T-helper 1 cell treated with Interleukin-12 subunit alpha and Interleukin-12 subunit beta and Interleukin-4 antibody, amounts not matched to agents 30 ng/mL and 1 ng/mL, for 36 hours (primary cell): Measurements from ENCODE around the gene SLC6A12. TPM values are rescaled to one million over a fixed set of nuclear protein-coding genes. Genes with fewer than 3 reads are reported as not detected.

ENCODE experiments used
- intact Hi-C: fragments of 100-400 bp; cut with micrococcal nuclease; formaldehyde crosslinking; loops from one replicate; pipeline ENCODE4 v1.15.1; 2024
- total RNA-seq: library from RNA; stranded (reverse); gene quantifications from 2 replicates; pipeline ENCODE4 v1.2.3, GENCODE V29; 2022

SLC6A12 gene
- total RNA-seq, 1 donor from 2014 or later: not detected

GRCh38 chr12:164207-164606 is 49.8 kb downstream of the SLC6A12 start:
- intact Hi-C loops: no loop called here

- intact Hi-C loops: no loop called here
Measured at GRCh38 chr12:163406-163986, 50.5 kb downstream of the SLC6A12 start.

- intact Hi-C loops: no loop called here
Measured at GRCh38 chr12:162467-163307, 51.3 kb downstream of the SLC6A12 start.

- intact Hi-C loops: no loop called here
Measured at GRCh38 chr12:161823-162222, 52.1 kb downstream of the SLC6A12 start.

GRCh38 chr12:160858-161257 is 53.1 kb downstream of the SLC6A12 start:
- intact Hi-C loops: no loop called here

- intact Hi-C loops: no loop called here
Measured at GRCh38 chr12:159156-159782, 54.7 kb downstream of the SLC6A12 start.

GRCh38 chr12:157644-158043 is 56.3 kb downstream of the SLC6A12 start:
- intact Hi-C loops: no loop called here

- intact Hi-C loops: no loop called here
Measured at GRCh38 chr12:156945-157344, 57.0 kb downstream of the SLC6A12 start.

- intact Hi-C loops: no loop called here
Measured at GRCh38 chr12:155646-156045, 58.3 kb downstream of the SLC6A12 start.

- intact Hi-C loops: no loop called here
Measured at GRCh38 chr12:155006-155405, 59.0 kb downstream of the SLC6A12 start.

- intact Hi-C loops: no loop called here
Measured at GRCh38 chr12:154058-154457, 59.9 kb downstream of the SLC6A12 start.

GRCh38 chr12:153080-153746 is 60.7 kb downstream of the SLC6A12 start:
- intact Hi-C loops: no loop called here

- intact Hi-C loops: no loop called here
Measured at GRCh38 chr12:152440-152839, 61.5 kb downstream of the SLC6A12 start.

- intact Hi-C loops: no loop called here
Measured at GRCh38 chr12:151579-151978, 62.4 kb downstream of the SLC6A12 start.

- intact Hi-C loops: no loop called here
Measured at GRCh38 chr12:148676-149416, 65.1 kb downstream of the SLC6A12 start.

GRCh38 chr12:147242-147641 is 66.7 kb downstream of the SLC6A12 start:
- intact Hi-C loops: no loop called here

GRCh38 chr12:145369-145960 is 68.5 kb downstream of the SLC6A12 start:
- intact Hi-C loops: no loop called here

GRCh38 chr12:144650-145284 is 69.2 kb downstream of the SLC6A12 start:
- intact Hi-C loops: no loop called here

- intact Hi-C loops: no loop called here
Measured at GRCh38 chr12:143964-144649, 69.8 kb downstream of the SLC6A12 start.

GRCh38 chr12:140162-140561 is 73.8 kb downstream of the SLC6A12 start:
- intact Hi-C loops: no loop called here
